Left lung (tissue), 10 donors: ENCODE results near the gene FRMD4B. TPM values are rescaled to one million over a fixed set of nuclear protein-coding genes. Genes with fewer than 3 reads are reported as not detected.

Experiments
- ATAC-seq: fragments of 200-7000 bp; cut with Tn5 transposase; one replicate; pipeline ENCODE4 v1.9.1; 2020; ENCODE audit warnings: moderate library complexity
- DNase-seq, 4 donors: peaks; one replicate each; pipeline ENCODE4 v3.0.0-alpha.2; 2013 to 2020
- H3K27ac ChIP-seq, 2 donors: fragments of 200-600 bp; sonication (generic) in 1 of 2; one replicate each; pipeline versions ENCODE4 v1.5.0 to v1.8.0; 2020 to 2021
- H3K27me3 ChIP-seq, 2 donors: fragments of 200-600 bp; sonication (generic) in 1 of 2; one replicate each; pipeline versions ENCODE4 v1.5.0 to v1.8.0; 2020 to 2021
- H3K36me3 ChIP-seq, 2 donors: fragments of 200-600 bp; sonication (generic) in 1 of 2; one replicate each; pipeline versions ENCODE4 v1.5.0 to v1.8.0; 2020 to 2021
- H3K4me1 ChIP-seq, 2 donors: fragments of 200-600 bp; one replicate each; pipeline ENCODE4 v1.8.0; 2021
- H3K4me3 ChIP-seq, 2 donors: fragments of 200-600 bp; sonication (generic) in 1 of 2; one replicate each; pipeline versions ENCODE4 v1.5.0 to v1.8.0; 2020 to 2021; ENCODE audit warnings: mild to moderate bottlenecking in 1 of 2
- H3K9me3 ChIP-seq, 2 donors: fragments of 200-600 bp; sonication (generic) in 1 of 2; one replicate each; pipeline versions ENCODE4 v1.5.0 to v1.8.0; 2020 to 2021
- intact Hi-C, 2 donors: fragments of 100-400 bp; cut with DNase I; formaldehyde crosslinking; loops; one replicate each; pipeline versions ENCODE4 v1.11.2 to v1.14.2; 2022
- polyA plus RNA-seq, 6 donors: library from polyadenylated mRNA; unstranded; fragments of 120-200 nt; gene quantifications; one replicate each; pipeline ENCODE4 v1.2.1, GENCODE V29; 2013; ENCODE audit not compliant: insufficient read length in 6 of 6
- total RNA-seq, 2 donors: library from RNA; stranded (reverse); fragmentation: NEBNext Ultra II Directional; extraction: Animal tissue kit (Norgen Biotek cat#: 25700); gene quantifications; one replicate each; pipeline ENCODE4 v1.2.1, GENCODE V29; 2021
- TF ChIP-seq, protein P1 (sequence below), 2 donors: fragments of 200-600 bp; sonication (generic) in 1 of 2; IDR thresholded peaks; one replicate each; pipeline versions ENCODE4 v1.5.0 to v1.8.0; 2021; ENCODE audit warnings: antibody characterized with exemption in 2 of 2
- donor health status: DM: no; HTN: yes; CAD: no.
- donor health status: DM: no; HTN: no; CAD: no.

The FRMD4B gene
- total and polyA plus RNA-seq, 8 donors, result 49.0 to 78.7 (median 71.1) TPM

DNA sequence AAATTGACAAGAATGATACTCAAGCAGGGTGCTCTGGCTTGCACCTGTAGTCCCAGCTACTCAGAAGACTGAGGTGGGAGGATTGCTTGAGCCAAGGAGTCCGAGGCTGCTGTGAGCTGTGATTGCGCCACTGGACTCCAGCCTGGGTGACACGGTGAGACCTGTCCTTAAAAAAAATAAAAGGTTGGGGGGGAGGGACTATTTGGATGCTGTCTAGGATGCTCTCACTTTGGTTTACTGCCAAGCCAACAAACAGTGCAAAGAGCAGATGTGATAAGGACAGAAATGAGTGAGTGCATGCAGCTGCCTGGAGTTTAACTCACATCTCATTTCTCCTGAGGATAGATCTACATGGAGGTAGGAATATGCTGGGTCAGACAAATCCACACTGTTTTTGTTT, 130.0 kb downstream of the FRMD4B start:
- H3K4me3 ChIP-seq, result no peak overlapping the region
- no peak overlapping the region for H3K27ac ChIP-seq
- intact Hi-C loops, result no loop called here
- no peaks in the 10 kb centered on the region for H3K4me1 ChIP-seq
- H3K9me3 ChIP-seq, result no peaks in the 10 kb centered on the region
- TF ChIP-seq, protein P1, sequence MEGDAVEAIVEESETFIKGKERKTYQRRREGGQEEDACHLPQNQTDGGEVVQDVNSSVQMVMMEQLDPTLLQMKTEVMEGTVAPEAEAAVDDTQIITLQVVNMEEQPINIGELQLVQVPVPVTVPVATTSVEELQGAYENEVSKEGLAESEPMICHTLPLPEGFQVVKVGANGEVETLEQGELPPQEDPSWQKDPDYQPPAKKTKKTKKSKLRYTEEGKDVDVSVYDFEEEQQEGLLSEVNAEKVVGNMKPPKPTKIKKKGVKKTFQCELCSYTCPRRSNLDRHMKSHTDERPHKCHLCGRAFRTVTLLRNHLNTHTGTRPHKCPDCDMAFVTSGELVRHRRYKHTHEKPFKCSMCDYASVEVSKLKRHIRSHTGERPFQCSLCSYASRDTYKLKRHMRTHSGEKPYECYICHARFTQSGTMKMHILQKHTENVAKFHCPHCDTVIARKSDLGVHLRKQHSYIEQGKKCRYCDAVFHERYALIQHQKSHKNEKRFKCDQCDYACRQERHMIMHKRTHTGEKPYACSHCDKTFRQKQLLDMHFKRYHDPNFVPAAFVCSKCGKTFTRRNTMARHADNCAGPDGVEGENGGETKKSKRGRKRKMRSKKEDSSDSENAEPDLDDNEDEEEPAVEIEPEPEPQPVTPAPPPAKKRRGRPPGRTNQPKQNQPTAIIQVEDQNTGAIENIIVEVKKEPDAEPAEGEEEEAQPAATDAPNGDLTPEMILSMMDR (IDR thresholded peaks at IDR 0.05), result no peak
- DNase-seq (no peak), ATAC-seq (no peak)
- no peaks in the 10 kb centered on the region for H3K27me3 ChIP-seq
- peaks cover 0 to 13% of the 10 kb centered on the region in 2 donors for H3K36me3 ChIP-seq

DNA sequence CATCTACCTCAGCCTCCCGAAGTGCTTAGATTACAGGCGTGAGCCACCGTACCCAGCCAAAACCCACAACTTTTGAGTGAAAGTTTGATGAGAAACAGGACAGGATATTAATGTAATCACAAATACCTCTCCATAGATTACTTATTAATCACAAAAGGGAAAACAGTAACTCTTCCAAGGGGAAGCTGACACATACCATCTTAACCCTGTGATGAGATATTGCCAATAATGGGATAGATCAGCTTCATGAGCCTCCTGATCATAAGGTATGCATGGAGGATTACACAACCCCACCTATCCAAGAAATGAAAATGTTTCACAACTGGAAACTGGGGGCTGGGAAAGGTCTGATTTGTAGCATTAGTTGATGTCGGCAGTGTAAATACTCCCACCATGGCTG, 131.5 kb downstream of the FRMD4B start:
- H3K4me1 ChIP-seq, result no peaks in the 10 kb centered on the region
- H3K4me3 ChIP-seq, result no peak overlapping the region
- peaks cover 0 to under 1% of the 10 kb centered on the region in 2 donors for H3K36me3 ChIP-seq
- ATAC-seq, result no peak
- no peaks in the 10 kb centered on the region for H3K9me3 ChIP-seq
- H3K27ac ChIP-seq, result no peak overlapping the region
- no peaks in the 10 kb centered on the region for H3K27me3 ChIP-seq
- TF ChIP-seq, protein P1 (IDR thresholded peaks at IDR 0.05), result no peak
- intact Hi-C loops, result no loop called here
- no peak for DNase-seq

DNA sequence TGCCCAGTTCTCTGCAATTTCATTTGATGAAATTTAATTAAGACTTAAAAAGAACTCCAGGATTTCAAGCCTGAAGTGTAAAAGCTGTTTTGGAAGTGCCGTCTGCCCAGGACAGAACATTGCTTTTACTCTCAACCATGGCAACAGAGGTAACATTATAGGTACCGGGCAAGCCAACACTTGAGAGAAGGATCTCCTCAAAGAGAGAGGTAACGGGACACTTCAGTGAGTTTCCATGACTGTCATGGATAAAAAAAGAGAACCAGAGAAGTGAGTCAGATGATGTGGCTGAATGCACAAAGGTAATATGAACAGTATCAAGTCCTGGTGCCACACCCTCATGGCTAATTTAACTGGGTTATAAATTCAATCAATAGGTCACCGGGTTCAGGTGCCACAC, 133.3 kb downstream of the FRMD4B start:
- TF ChIP-seq, protein P1 (IDR thresholded peaks at IDR 0.05), result no peak
- no peaks in the 10 kb centered on the region for H3K9me3 ChIP-seq
- H3K4me1 ChIP-seq, result no peaks in the 10 kb centered on the region
- peaks cover 0 to 3% of the 10 kb centered on the region in 2 donors for H3K36me3 ChIP-seq
- intact Hi-C loops, result no loop called here
- H3K27me3 ChIP-seq, result no peaks in the 10 kb centered on the region
- no peak overlapping the region for H3K4me3 ChIP-seq
- DNase-seq, result no peak
- ATAC-seq, result peak; percentile 60
- H3K27ac ChIP-seq, result peak overlapping the region; percentile 23 to 24

DNA sequence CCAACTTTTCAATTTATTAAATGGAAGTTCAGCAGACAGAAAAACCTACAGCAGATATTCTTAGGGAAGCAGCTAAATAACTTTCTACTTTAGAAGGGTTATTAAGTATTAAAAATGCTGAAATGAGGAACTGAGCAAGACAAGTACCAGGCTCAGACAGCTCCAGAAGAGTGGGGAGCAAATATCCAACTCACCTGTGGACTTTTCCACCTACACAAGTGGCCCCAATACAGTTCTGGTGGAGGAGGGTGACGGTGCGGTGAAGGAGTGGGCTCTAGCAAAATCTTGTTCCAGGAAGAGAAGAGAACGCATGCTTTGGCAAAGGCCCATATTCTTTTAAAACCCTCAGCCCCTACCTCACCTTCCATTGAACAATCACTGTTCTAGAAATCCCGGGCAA, 133.7 kb downstream of the FRMD4B start:
- DNase-seq, result no peak
- intact Hi-C loops, result no loop called here
- Histone ChIP-seq H3K27ac (peak overlapping the region; percentile 15 to 24), H3K9me3 (no peaks in the 10 kb centered on the region), H3K36me3 (peaks cover 0 to 6% of the 10 kb centered on the region in 2 donors), H3K27me3 (no peaks in the 10 kb centered on the region), H3K4me3 (no peak overlapping the region), H3K4me1 (no peaks in the 10 kb centered on the region)
- TF ChIP-seq, protein P1 (IDR thresholded peaks at IDR 0.05), result no peak
- peak; percentile 60 for ATAC-seq

DNA sequence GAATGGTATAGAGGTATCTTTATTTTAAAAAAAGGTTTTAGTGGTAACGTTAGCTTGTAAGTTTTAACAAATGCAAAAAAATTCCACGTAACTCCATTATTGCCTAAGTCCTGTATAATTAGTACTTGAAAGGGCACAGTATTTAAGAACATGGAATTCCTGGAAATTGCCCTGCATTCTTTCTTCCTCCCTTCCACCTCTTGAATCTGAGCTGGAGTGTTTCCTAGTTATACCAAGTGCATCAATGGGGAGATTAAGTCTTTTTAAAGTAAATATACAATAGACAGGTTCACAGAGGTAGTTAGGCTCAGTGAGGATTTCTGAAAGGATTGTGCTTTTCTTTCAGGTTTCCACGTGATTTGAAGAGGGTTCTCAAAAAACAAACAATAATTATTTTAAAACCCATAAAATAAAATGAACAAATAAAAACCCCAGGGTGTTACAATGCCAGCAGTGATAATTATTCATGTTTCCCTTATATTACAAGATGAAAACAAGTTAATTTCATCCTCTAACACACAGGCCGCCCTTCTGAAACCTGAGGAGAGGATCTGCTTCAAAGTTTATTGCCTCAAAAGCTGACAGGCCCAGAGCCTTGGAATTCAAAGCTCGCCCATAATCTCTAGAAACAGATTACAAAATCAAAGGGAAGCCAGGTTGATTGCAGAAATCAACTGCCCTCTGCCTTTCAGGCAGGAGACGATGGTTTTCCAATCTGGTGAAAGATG, 134.6 kb downstream of the FRMD4B start:
- ATAC-seq, result peak; percentile 71
- no peaks in the 10 kb centered on the region for H3K4me1 ChIP-seq

More for the DNA sequence above, 134.6 kb downstream of the FRMD4B start:
- no peaks in the 10 kb centered on the region for H3K27me3 ChIP-seq
- no peak overlapping the region for H3K4me3 ChIP-seq
- DNase-seq, result no peak
- H3K9me3 ChIP-seq, result no peaks in the 10 kb centered on the region
- TF ChIP-seq, protein P1 (IDR thresholded peaks at IDR 0.05), result no peak
- intact Hi-C loops, result no loop called here
- peaks cover 0 to 6% of the 10 kb centered on the region in 2 donors for H3K36me3 ChIP-seq
- peak overlapping the region in 1 of 2 donors; percentile 15 for H3K27ac ChIP-seq
